Left lung (tissue), 10 donors: ENCODE data around the gene WWOX. TPM values are rescaled to one million over a fixed set of nuclear protein-coding genes. Genes with fewer than 3 reads are reported as not detected.

ENCODE experiments used
- ATAC-seq: fragments of 200-7000 bp; cut with Tn5 transposase; one replicate; pipeline ENCODE4 v1.9.1; 2020; ENCODE audit warnings: moderate library complexity
- DNase-seq, 4 donors: peaks; one replicate each; pipeline ENCODE4 v3.0.0-alpha.2; 2013 to 2020
- H3K27ac ChIP-seq, 2 donors: fragments of 200-600 bp; sonication (generic) in 1 of 2; one replicate each; pipeline versions ENCODE4 v1.5.0 to v1.8.0; 2020 to 2021
- H3K27me3 ChIP-seq, 2 donors: fragments of 200-600 bp; sonication (generic) in 1 of 2; one replicate each; pipeline versions ENCODE4 v1.5.0 to v1.8.0; 2020 to 2021
- H3K36me3 ChIP-seq, 2 donors: fragments of 200-600 bp; sonication (generic) in 1 of 2; one replicate each; pipeline versions ENCODE4 v1.5.0 to v1.8.0; 2020 to 2021
- H3K4me1 ChIP-seq, 2 donors: fragments of 200-600 bp; one replicate each; pipeline ENCODE4 v1.8.0; 2021
- H3K4me3 ChIP-seq, 2 donors: fragments of 200-600 bp; sonication (generic) in 1 of 2; one replicate each; pipeline versions ENCODE4 v1.5.0 to v1.8.0; 2020 to 2021; ENCODE audit warnings: mild to moderate bottlenecking in 1 of 2
- H3K9me3 ChIP-seq, 2 donors: fragments of 200-600 bp; sonication (generic) in 1 of 2; one replicate each; pipeline versions ENCODE4 v1.5.0 to v1.8.0; 2020 to 2021
- CTCF ChIP-seq, 2 donors: fragments of 200-600 bp; sonication (generic) in 1 of 2; IDR thresholded peaks; one replicate each; pipeline versions ENCODE4 v1.5.0 to v1.8.0; 2021; ENCODE audit warnings: antibody characterized with exemption in 2 of 2
- intact Hi-C, 2 donors: fragments of 100-400 bp; cut with DNase I; formaldehyde crosslinking; loops; one replicate each; pipeline versions ENCODE4 v1.11.2 to v1.14.2; 2022
- polyA plus RNA-seq, 6 donors: library from polyadenylated mRNA; unstranded; fragments of 120-200 nt; gene quantifications; one replicate each; pipeline ENCODE4 v1.2.1, GENCODE V29; 2013; ENCODE audit not compliant: insufficient read length in 6 of 6
- total RNA-seq, 2 donors: library from RNA; stranded (reverse); fragmentation: NEBNext Ultra II Directional; extraction: Animal tissue kit (Norgen Biotek cat#: 25700); gene quantifications; one replicate each; pipeline ENCODE4 v1.2.1, GENCODE V29; 2021
- donor health status: DM: no; HTN: yes; CAD: no.
- donor health status: DM: no; HTN: no; CAD: no.

WWOX gene
- total and polyA plus RNA-seq, 8 donors: 17.2 to 40.3 (median 30.8) TPM

DNA sequence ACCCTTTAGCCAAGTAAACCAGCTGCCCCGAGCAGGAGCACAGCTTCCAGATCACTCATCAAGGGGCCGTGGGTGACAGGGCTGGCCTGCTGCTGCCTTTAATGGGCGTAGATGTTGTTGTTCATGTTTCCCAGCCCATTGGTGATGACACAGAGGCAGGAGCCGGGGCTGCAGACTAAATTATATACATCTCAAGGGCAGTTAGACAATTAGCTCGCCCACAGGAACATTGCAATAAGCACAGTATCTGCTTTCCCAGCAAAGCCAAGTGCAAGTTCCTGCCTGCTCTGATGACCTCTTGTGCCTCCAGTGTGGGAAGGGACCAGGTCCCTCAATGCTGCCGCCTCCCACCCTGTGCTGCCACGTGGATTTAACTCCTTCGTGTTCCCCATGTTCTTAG lies 1015.3 kb downstream of the WWOX start:
- Histone ChIP-seq H3K4me3 (no peak overlapping the region), H3K36me3 (no peaks in the 10 kb centered on the region), H3K4me1 (no peaks in the 10 kb centered on the region), H3K9me3 (peaks cover 0 to 8% of the 10 kb centered on the region in 2 donors), H3K27ac (no peak overlapping the region), H3K27me3 (no peaks in the 10 kb centered on the region)
- no peak for ATAC-seq
- TF ChIP-seq CTCF (IDR thresholded peaks at IDR 0.05): no peak
- intact Hi-C loops: no loop called here
- no peak for DNase-seq

- H3K4me3 ChIP-seq: no peak overlapping the region
- no peaks in the 10 kb centered on the region for H3K4me1 ChIP-seq
- peaks cover 0 to 7% of the 10 kb centered on the region in 2 donors for H3K9me3 ChIP-seq
- no peak for ATAC-seq
- no peaks in the 10 kb centered on the region for H3K36me3 ChIP-seq
- no peaks in the 10 kb centered on the region for H3K27me3 ChIP-seq
- H3K27ac ChIP-seq: no peak overlapping the region
- no peak for TF ChIP-seq CTCF (IDR thresholded peaks at IDR 0.05)
- no peak for DNase-seq
- intact Hi-C loops: no loop called here
Observed at GRCh38 chr16:79121906-79122305, 1022.5 kb downstream of the WWOX start.

DNA sequence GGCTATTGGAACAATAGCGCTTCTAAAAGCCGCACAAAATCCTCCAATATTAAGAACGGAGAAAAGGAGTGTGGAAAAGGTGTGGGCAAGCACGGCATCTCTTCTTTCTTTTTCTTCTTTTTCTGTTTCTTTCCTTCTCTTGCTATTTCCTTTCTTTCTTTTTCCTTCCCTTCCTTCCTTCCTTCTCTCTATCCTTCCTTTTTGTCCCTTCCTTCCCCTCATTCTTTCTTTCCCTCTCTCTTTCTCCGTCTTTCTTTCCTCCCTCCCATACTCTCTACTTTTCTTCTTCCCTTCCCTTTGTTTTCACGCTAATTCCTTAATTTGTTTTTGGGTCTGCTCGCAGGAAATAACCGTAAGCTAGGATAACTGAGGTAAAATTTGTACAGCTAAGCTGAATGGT lies 1022.9 kb downstream of the WWOX start:
- no peaks in the 10 kb centered on the region for H3K27me3 ChIP-seq
- no peak overlapping the region for H3K27ac ChIP-seq
- TF ChIP-seq CTCF (IDR thresholded peaks at IDR 0.05): no peak
- no peak overlapping the region for H3K4me3 ChIP-seq
- ATAC-seq (no peak), DNase-seq (no peak)
- H3K36me3 ChIP-seq: no peaks in the 10 kb centered on the region
- intact Hi-C loops: no loop called here
- H3K4me1 ChIP-seq: no peaks in the 10 kb centered on the region
- H3K9me3 ChIP-seq: peaks cover 0 to 2% of the 10 kb centered on the region in 2 donors

DNA sequence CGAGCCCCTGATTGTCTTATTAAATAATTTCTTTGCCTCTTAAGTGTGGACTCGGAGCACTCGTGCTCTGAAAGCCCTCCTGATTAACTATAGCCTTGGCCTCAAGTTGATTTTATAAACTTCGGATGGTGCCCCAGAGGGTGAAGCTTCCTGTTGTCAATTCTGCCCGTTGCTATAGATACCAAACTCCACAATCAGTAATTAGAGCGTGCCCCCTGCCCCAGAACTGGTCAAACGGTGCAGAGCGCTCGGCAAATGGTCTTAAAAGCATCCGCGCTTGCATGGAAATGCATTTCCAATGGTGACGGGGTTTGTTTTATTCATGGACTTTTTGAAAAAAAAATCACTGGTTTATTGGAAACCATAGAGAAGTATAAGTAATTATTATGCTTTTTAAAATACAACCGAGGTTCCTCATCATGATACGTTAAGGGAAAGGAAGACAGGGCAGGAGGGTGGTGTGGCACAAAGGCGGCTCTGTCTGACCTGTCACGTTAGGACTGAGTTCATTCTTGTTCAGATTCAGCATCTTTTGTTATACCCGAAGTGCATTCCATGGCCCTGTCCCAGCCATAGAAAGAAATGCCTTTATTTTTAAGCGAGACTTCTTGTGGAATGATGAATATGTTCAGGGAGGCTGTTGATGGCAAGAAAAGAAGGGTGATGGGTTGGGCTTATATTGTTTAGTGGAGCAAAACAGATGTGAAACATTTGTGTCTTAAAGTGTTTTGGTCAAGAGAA lies 1024.7 kb downstream of the WWOX start:
- no peak for ATAC-seq
- intact Hi-C loops: no loop called here
- Histone ChIP-seq H3K36me3 (no peaks in the 10 kb centered on the region), H3K27me3 (no peaks in the 10 kb centered on the region), H3K27ac (no peak overlapping the region), H3K4me3 (no peak overlapping the region), H3K4me1 (no peaks in the 10 kb centered on the region), H3K9me3 (no peaks in the 10 kb centered on the region)
- no peak for TF ChIP-seq CTCF (IDR thresholded peaks at IDR 0.05)
- no peak for DNase-seq

GRCh38 chr16:79127766-79128165 lies 1028.3 kb downstream of the WWOX start:
- DNase-seq: no peak
- no peaks in the 10 kb centered on the region for H3K27me3 ChIP-seq
- ATAC-seq: no peak

More at GRCh38 chr16:79127766-79128165, 1028.3 kb downstream of the WWOX start:
- Histone ChIP-seq H3K4me3 (no peak overlapping the region), H3K36me3 (no peaks in the 10 kb centered on the region), H3K4me1 (no peaks in the 10 kb centered on the region), H3K9me3 (no peaks in the 10 kb centered on the region), H3K27ac (no peak overlapping the region)
- intact Hi-C loops: no loop called here
- no peak for TF ChIP-seq CTCF (IDR thresholded peaks at IDR 0.05)
